Stimulated activated CD4-positive, alpha-beta T cell treated with anti-CD3 and anti-CD28 coated beads, TNF-alpha, amount 100 ng/mL, for 48 hours (primary cell): Measurements from ENCODE around the gene NUF2.
"Not testable (repeated sequence)": the region's sequence is repeated elsewhere in the genome, so short reads cannot be mapped to it uniquely, and the experiment has no call there.

Experiments used
- DNase-seq, 3 donors: peaks; one replicate each; pipeline ENCODE4 v3.0.0-alpha.2; 2020; ENCODE audit warnings: low read depth in 3 of 3

Gene NUF2

GRCh38 chr1:163321311-163322305, at the start of gene NUF2:
NUF2 (plus strand) TSS chr1:163321954; CDS start chr1:163326052, 4,098 bp downstream.
- DNase-seq: peak; percentile 88 to 96 (median 94)

- no peak for DNase-seq
Observed at GRCh38 chr1:163273766-163274441, 47.9 kb upstream of the NUF2 start.

- DNase-seq: no peak
Observed at GRCh38 chr1:163275222-163275621, 46.5 kb upstream of the NUF2 start.

GRCh38 chr1:163278602-163279001, 43.2 kb upstream of the NUF2 start:
- DNase-seq: no peak

GRCh38 chr1:163284867-163285266, 36.9 kb upstream of the NUF2 start:
- DNase-seq: not testable (repeated sequence)

GRCh38 chr1:163290025-163290640, 31.6 kb upstream of the NUF2 start:
- DNase-seq: no peak

GRCh38 chr1:163291461-163291860, 30.3 kb upstream of the NUF2 start:
- no peak for DNase-seq

GRCh38 chr1:163292153-163292552, 29.6 kb upstream of the NUF2 start:
- DNase-seq: not testable (repeated sequence)

- DNase-seq: not testable (repeated sequence)
Observed at GRCh38 chr1:163293497-163293896, 28.3 kb upstream of the NUF2 start.

GRCh38 chr1:163295949-163296348, 25.8 kb upstream of the NUF2 start:
- no peak for DNase-seq

GRCh38 chr1:163296504-163297263, 25.1 kb upstream of the NUF2 start:
- no peak for DNase-seq

GRCh38 chr1:163298365-163298764, 23.4 kb upstream of the NUF2 start:
- no peak for DNase-seq

GRCh38 chr1:163300568-163300967, 21.2 kb upstream of the NUF2 start:
- DNase-seq: no peak

GRCh38 chr1:163303561-163303960, 18.2 kb upstream of the NUF2 start:
- no peak for DNase-seq

GRCh38 chr1:163305441-163305840, 16.3 kb upstream of the NUF2 start:
- no peak for DNase-seq

GRCh38 chr1:163307479-163308171, 14.1 kb upstream of the NUF2 start:
- DNase-seq: no peak

GRCh38 chr1:163308811-163309210, 12.9 kb upstream of the NUF2 start:
- DNase-seq: no peak

GRCh38 chr1:163315773-163316374, 5.9 kb upstream of the NUF2 start:
- DNase-seq: peak in 2 of 3 donors; percentile 38 to 44

- no peak for DNase-seq
Observed at GRCh38 chr1:163320891-163321290, 863 bp upstream of the NUF2 start.

GRCh38 chr1:163323339-163323738, 1.6 kb downstream of the NUF2 start:
- DNase-seq: not testable (repeated sequence)
